ENCODE measurements around the gene SLC16A4.

DNA sequence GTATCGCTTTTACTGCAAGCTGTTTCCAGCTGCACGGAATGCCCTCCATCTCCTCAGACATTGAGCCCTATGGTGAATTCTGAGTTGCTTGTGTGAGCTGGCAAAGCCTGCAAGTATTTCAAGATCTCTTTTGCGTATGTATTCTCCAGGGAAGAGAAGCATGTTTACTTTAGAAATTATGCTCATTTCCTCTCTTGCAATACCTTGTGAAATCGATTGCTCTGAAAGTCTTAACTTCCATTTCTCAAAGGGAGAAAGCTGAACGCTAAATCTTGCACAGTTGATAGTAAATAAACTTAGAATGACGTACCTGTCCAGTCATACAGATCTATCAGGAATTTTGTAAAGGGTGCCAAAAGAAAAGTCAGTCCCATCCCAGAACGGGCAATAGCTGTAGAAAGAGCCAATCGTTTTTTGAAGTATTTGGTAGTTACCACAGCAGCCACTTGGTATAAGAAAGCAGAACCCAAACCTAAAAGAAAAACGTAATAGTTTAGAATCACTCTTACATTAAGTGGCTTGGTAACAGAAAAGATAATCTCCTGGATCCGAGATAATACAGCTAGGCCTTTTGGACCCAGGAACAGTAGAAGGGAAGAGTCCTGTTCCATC lies 10.0 kb downstream of the SLC16A4 start:
- TF ChIP-seq POLR2A (IDR thresholded peaks at IDR 0.05), result no peak
- TF ChIP-seq, protein P1, sequence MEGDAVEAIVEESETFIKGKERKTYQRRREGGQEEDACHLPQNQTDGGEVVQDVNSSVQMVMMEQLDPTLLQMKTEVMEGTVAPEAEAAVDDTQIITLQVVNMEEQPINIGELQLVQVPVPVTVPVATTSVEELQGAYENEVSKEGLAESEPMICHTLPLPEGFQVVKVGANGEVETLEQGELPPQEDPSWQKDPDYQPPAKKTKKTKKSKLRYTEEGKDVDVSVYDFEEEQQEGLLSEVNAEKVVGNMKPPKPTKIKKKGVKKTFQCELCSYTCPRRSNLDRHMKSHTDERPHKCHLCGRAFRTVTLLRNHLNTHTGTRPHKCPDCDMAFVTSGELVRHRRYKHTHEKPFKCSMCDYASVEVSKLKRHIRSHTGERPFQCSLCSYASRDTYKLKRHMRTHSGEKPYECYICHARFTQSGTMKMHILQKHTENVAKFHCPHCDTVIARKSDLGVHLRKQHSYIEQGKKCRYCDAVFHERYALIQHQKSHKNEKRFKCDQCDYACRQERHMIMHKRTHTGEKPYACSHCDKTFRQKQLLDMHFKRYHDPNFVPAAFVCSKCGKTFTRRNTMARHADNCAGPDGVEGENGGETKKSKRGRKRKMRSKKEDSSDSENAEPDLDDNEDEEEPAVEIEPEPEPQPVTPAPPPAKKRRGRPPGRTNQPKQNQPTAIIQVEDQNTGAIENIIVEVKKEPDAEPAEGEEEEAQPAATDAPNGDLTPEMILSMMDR (IDR thresholded peaks at IDR 0.05), result no peak

Measured in testis (tissue), 2 donors.